ENCODE data around the gene MTUS2.

- TF ChIP-seq BCL11A (IDR thresholded peaks at IDR 0.05; ENCODE audit: low read depth in 2 of 2, low read length in 2 of 2) (no peak), YY1 (IDR thresholded peaks at IDR 0.05; ENCODE audit: low read depth, low read length) (no peak), TAF1 (IDR thresholded peaks at IDR 0.05; ENCODE audit: low read depth, low read length) (no peak), MAFK (IDR thresholded peaks at IDR 0.05; ENCODE audit: low read depth, low read length) (no peak), POLR2A (IDR thresholded peaks at IDR 0.05; ENCODE audit: control extremely low read depth in 1 of 2, low read depth in 2 of 2, low read length in 2 of 2) (no peak), SIX5 (IDR thresholded peaks at IDR 0.05; ENCODE audit: low read depth, low read length) (no peak), CREB1 (IDR thresholded peaks at IDR 0.05) (no peak), SP1 (IDR thresholded peaks at IDR 0.05; ENCODE audit: low read depth, low read length) (no peak), SRF (IDR thresholded peaks at IDR 0.05; ENCODE audit: low read depth, low read length) (no peak)
- TF ChIP-seq, protein P1, sequence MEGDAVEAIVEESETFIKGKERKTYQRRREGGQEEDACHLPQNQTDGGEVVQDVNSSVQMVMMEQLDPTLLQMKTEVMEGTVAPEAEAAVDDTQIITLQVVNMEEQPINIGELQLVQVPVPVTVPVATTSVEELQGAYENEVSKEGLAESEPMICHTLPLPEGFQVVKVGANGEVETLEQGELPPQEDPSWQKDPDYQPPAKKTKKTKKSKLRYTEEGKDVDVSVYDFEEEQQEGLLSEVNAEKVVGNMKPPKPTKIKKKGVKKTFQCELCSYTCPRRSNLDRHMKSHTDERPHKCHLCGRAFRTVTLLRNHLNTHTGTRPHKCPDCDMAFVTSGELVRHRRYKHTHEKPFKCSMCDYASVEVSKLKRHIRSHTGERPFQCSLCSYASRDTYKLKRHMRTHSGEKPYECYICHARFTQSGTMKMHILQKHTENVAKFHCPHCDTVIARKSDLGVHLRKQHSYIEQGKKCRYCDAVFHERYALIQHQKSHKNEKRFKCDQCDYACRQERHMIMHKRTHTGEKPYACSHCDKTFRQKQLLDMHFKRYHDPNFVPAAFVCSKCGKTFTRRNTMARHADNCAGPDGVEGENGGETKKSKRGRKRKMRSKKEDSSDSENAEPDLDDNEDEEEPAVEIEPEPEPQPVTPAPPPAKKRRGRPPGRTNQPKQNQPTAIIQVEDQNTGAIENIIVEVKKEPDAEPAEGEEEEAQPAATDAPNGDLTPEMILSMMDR (IDR thresholded peaks at IDR 0.05; ENCODE audit: control extremely low read depth in 1 of 3, insufficient read depth in 1 of 3, low read depth in 1 of 3, low read length in 3 of 3) = no peak
- TF ChIP-seq, protein P2, sequence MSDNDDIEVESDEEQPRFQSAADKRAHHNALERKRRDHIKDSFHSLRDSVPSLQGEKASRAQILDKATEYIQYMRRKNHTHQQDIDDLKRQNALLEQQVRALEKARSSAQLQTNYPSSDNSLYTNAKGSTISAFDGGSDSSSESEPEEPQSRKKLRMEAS (IDR thresholded peaks at IDR 0.05) = no peak
Observed at GRCh38 chr13:29049524-29049923, 229.4 kb downstream of the MTUS2 start.
